Right forelimb (tissue), 1 donor: ENCODE data around the gene GOLGA8N.

Experiments used
- DNase-seq: peaks from one replicate; pipeline ENCODE4 v3.0.0-alpha.2; 2018

The GOLGA8N gene

GRCh38 chr15:32652178-32652577, 58.9 kb downstream of the GOLGA8N start:
- DNase-seq: no peak

- DNase-seq: no peak
Observed at GRCh38 chr15:32656091-32656490, 62.8 kb downstream of the GOLGA8N start.

- no peak for DNase-seq
Observed at GRCh38 chr15:32656496-32656895, 63.2 kb downstream of the GOLGA8N start.
